H9 (cell line): Measurements from ENCODE around the gene AGL. TPM values are rescaled to one million over a fixed set of nuclear protein-coding genes. Genes with fewer than 3 reads are reported as not detected.

Source experiments
- DNase-seq: peaks from one replicate; pipeline ENCODE4 v3.0.0-alpha.2; 2017
- H2AFZ ChIP-seq: one replicate; pipeline ENCODE4 v1.6.1; 2013; ENCODE audit warnings: mild to moderate bottlenecking, low read length, control low read depth, moderate library complexity
- H2AK5ac ChIP-seq: 2 replicates; pipeline ENCODE4 v1.6.1; 2013; ENCODE audit warnings: low read length, control low read depth, mixed read lengths; ENCODE audit not compliant: insufficient read length
- H2BK120ac ChIP-seq: one replicate; pipeline ENCODE4 v1.6.1; 2013; ENCODE audit warnings: low read depth, mild to moderate bottlenecking, low read length, control low read depth, inconsistent platforms; ENCODE audit not compliant: poor library complexity, severe bottlenecking
- H2BK12ac ChIP-seq: 2 replicates; pipeline ENCODE4 v1.6.1; 2013; ENCODE audit warnings: low read length, control low read depth, mixed read lengths, low read depth; ENCODE audit not compliant: insufficient read length
- H2BK15ac ChIP-seq: 2 replicates; pipeline ENCODE4 v1.6.1; 2013; ENCODE audit warnings: low read depth, low read length, control low read depth
- H2BK20ac ChIP-seq: one replicate; pipeline ENCODE4 v1.6.1; 2013; ENCODE audit warnings: low read depth, mild to moderate bottlenecking, low read length, control low read depth, inconsistent platforms; ENCODE audit not compliant: poor library complexity, severe bottlenecking
- H2BK5ac ChIP-seq: 2 replicates; pipeline ENCODE4 v1.6.1; 2013; ENCODE audit warnings: low read length, control low read depth, mixed read lengths; ENCODE audit not compliant: insufficient read length
- H3K14ac ChIP-seq: 2 replicates; pipeline ENCODE4 v1.6.1; 2013; ENCODE audit warnings: low read length, control low read depth; ENCODE audit not compliant: insufficient read depth
- H3K18ac ChIP-seq: 2 replicates; pipeline ENCODE4 v1.6.1; 2013; ENCODE audit warnings: low read depth, mild to moderate bottlenecking, mixed read lengths, low read length, control low read depth; ENCODE audit not compliant: insufficient read length
- H3K23ac ChIP-seq: 2 replicates; pipeline ENCODE4 v1.6.1; 2013; ENCODE audit warnings: low read length, control low read depth, mixed read lengths, low read depth; ENCODE audit not compliant: insufficient read length
- H3K23me2 ChIP-seq: 2 replicates; pipeline ENCODE4 v1.6.1; 2013; ENCODE audit warnings: low read depth, mild to moderate bottlenecking, mixed read lengths, low read length, control low read depth; ENCODE audit not compliant: insufficient read length, poor library complexity, severe bottlenecking
- H3K27ac ChIP-seq: 2 replicates; pipeline ENCODE4 v1.5.1; 2013; ENCODE audit warnings: low read length, control low read depth, mixed read lengths, low read depth; ENCODE audit not compliant: insufficient read length
- H3K27me3 ChIP-seq: 2 replicates; pipeline ENCODE4 v1.6.1; 2013; ENCODE audit warnings: low read length, control low read depth, inconsistent platforms; ENCODE audit not compliant: insufficient read depth
- H3K4ac ChIP-seq: 2 replicates; pipeline ENCODE4 v1.6.1; 2013; ENCODE audit warnings: low read depth, mild to moderate bottlenecking, control low read depth, inconsistent platforms, low read length, moderate library complexity
- H3K4me1 ChIP-seq: 2 replicates; pipeline ENCODE4 v1.6.1; 2013; ENCODE audit warnings: low read length, control low read depth, inconsistent platforms; ENCODE audit not compliant: insufficient read depth
- H3K4me2 ChIP-seq: 2 replicates; pipeline ENCODE4 v1.6.1; 2013; ENCODE audit warnings: low read length, control low read depth, mixed read lengths; ENCODE audit not compliant: insufficient read length, insufficient read depth
- H3K56ac ChIP-seq: 2 replicates; pipeline ENCODE4 v1.6.1; 2013; ENCODE audit warnings: low read depth, mild to moderate bottlenecking, mixed read lengths, low read length, control low read depth; ENCODE audit not compliant: insufficient read length
- H3K79me1 ChIP-seq: 2 replicates; pipeline ENCODE4 v1.6.1; 2013; ENCODE audit warnings: low read depth, mild to moderate bottlenecking, moderate library complexity, low read length, control low read depth, inconsistent platforms; ENCODE audit not compliant: insufficient read depth, poor library complexity, severe bottlenecking
- H3K79me2 ChIP-seq: 2 replicates; pipeline ENCODE4 v1.6.1; 2013; ENCODE audit warnings: low read length, control low read depth, inconsistent platforms; ENCODE audit not compliant: insufficient read depth
- H3K9ac ChIP-seq: 2 replicates; pipeline ENCODE4 v1.6.1; 2013; ENCODE audit warnings: low read length, control low read depth, mixed read lengths; ENCODE audit not compliant: insufficient read length; ENCODE audit errors: extremely low read depth
- H3K9me3 ChIP-seq: one replicate; pipeline ENCODE4 v1.6.1; 2013; ENCODE audit warnings: low read depth, low read length, inconsistent platforms; ENCODE audit not compliant: control insufficient read depth
- H3T11ph ChIP-seq: one replicate; pipeline ENCODE4 v1.6.1; 2013; ENCODE audit warnings: mild to moderate bottlenecking, low read length, control low read depth, inconsistent platforms
- H4K20me1 ChIP-seq: one replicate; pipeline ENCODE4 v1.6.1; 2013; ENCODE audit not compliant: control insufficient read depth, insufficient read length, insufficient read depth
- H4K5ac ChIP-seq: 2 replicates; pipeline ENCODE4 v1.6.1; 2013; ENCODE audit warnings: low read depth, mild to moderate bottlenecking, mixed read lengths, low read length, control low read depth; ENCODE audit not compliant: insufficient read length
- H4K8ac ChIP-seq: replicated peaks from 2 replicates; pipeline ENCODE4 v1.6.1; 2013; ENCODE audit warnings: low read length, control low read depth, mixed read lengths, low read depth; ENCODE audit not compliant: insufficient read length
- H4K91ac ChIP-seq: 2 replicates; pipeline ENCODE4 v1.6.1; 2013; ENCODE audit warnings: low read depth, mild to moderate bottlenecking, moderate library complexity, mixed read lengths, low read length, control low read depth; ENCODE audit not compliant: insufficient read length
- H3K27ac Mint-ChIP-seq, 3 experiments: 2 replicates in 2 of 3; 3 replicates in 1 of 3; pipeline ENCODE4 v1.8.0; 2020 to 2021; ENCODE audit warnings: mixed read lengths in 3 of 3, mild to moderate bottlenecking in 1 of 3, moderate library complexity in 1 of 3
- H3K27me3 Mint-ChIP-seq: 2 replicates; pipeline ENCODE4 v1.8.0; 2021; ENCODE audit warnings: low read depth, mild to moderate bottlenecking, moderate library complexity, mixed read lengths
- H3K36me3 Mint-ChIP-seq, 3 experiments: 2 replicates in 2 of 3; 3 replicates in 1 of 3; pipeline ENCODE4 v1.8.0; 2020 to 2021; ENCODE audit warnings: low read depth in 3 of 3, mixed read lengths in 3 of 3; ENCODE audit not compliant: insufficient read depth in 1 of 3
- H3K4me1 Mint-ChIP-seq, 2 experiments: 2 replicates each; pipeline ENCODE4 v1.8.0; 2020; ENCODE audit warnings: mixed read lengths in 2 of 2
- H3K4me3 Mint-ChIP-seq, 2 experiments: 2 replicates in 1 of 2; 3 replicates in 1 of 2; pipeline ENCODE4 v1.8.0; 2020 to 2021; ENCODE audit warnings: mild to moderate bottlenecking in 2 of 2, mixed read lengths in 2 of 2, moderate library complexity in 1 of 2
- H3K9me3 Mint-ChIP-seq, 2 experiments: 2 replicates in 1 of 2; 3 replicates in 1 of 2; pipeline ENCODE4 v1.8.0; 2020; ENCODE audit warnings: mild to moderate bottlenecking in 2 of 2, mixed read lengths in 2 of 2, moderate library complexity in 1 of 2
- WGBS: extraction: QIAGEN DNeasy Blood & Tissue Kit; methylation state at CpG from one replicate; pipeline ENCODE4 v1.1.7; 2013; ENCODE audit warnings: missing lambda C conversion rate, low lambda C conversion rate, mixed read lengths; ENCODE audit not compliant: insufficient read length; ENCODE audit errors: extremely low coverage; 5-methylcytosine and 5-hydroxymethylcytosine counted together
- total RNA-seq: library from RNA; stranded (reverse); gene quantifications from 2 replicates; pipeline ENCODE4 v1.2.1, GENCODE V29; 2021
- TF ChIP-seq, protein P1 (sequence below): fragments of 200-600 bp; sonication (generic); conservative IDR thresholded peaks from 3 replicates; pipeline ENCODE4 v1.8.0; 2021; ENCODE audit warnings: antibody characterized with exemption, mild to moderate bottlenecking

The AGL gene
- total RNA-seq, 1 experiment from 2014 or later, result 24.0 TPM

DNA sequence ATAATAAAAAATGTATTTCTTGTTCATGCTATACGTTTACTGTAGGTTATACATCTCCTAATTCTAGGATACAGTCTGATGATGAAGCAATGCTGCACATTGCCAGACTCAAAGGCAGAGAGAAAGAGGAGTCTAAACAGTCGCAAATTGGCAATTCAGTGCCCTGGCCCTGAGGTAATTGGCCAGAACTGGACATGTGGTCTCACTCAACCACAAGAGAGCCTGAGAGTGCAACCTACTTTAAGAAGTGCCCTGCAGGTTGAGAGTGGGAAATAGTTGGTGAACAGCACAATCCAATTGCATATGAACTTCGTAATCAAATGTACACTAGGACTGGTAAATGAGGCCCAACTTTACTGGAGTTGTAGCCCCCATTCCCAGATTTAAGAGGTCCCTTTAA, 114.6 kb downstream of the AGL start:
- H3K4ac ChIP-seq, result no peak overlapping the region
- TF ChIP-seq, protein P1, sequence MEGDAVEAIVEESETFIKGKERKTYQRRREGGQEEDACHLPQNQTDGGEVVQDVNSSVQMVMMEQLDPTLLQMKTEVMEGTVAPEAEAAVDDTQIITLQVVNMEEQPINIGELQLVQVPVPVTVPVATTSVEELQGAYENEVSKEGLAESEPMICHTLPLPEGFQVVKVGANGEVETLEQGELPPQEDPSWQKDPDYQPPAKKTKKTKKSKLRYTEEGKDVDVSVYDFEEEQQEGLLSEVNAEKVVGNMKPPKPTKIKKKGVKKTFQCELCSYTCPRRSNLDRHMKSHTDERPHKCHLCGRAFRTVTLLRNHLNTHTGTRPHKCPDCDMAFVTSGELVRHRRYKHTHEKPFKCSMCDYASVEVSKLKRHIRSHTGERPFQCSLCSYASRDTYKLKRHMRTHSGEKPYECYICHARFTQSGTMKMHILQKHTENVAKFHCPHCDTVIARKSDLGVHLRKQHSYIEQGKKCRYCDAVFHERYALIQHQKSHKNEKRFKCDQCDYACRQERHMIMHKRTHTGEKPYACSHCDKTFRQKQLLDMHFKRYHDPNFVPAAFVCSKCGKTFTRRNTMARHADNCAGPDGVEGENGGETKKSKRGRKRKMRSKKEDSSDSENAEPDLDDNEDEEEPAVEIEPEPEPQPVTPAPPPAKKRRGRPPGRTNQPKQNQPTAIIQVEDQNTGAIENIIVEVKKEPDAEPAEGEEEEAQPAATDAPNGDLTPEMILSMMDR, result no peak
- H3K36me3 Mint-ChIP-seq, result no peaks in the 10 kb centered on the region

More for the DNA sequence above, 114.6 kb downstream of the AGL start:
- no peak overlapping the region for H2BK12ac ChIP-seq
- H3K18ac ChIP-seq, result no peak overlapping the region
- H3K23me2 ChIP-seq, result peaks cover 7% of the 10 kb centered on the region
- no peak for DNase-seq
- no CpG with 5 or more reads among the region's 3 CpGs for WGBS
- Mint-ChIP-seq H3K27me3 (no peaks in the 10 kb centered on the region), H3K9me3 (no peaks in the 10 kb centered on the region; a peak in 1 of 5 replicates), H3K27ac (no peak overlapping the region), H3K4me3 (no peak overlapping the region), H3K4me1 (peaks cover 5 to 8% of the 10 kb centered on the region in 2 experiments)
- no peaks in the 10 kb centered on the region for H3K9me3 ChIP-seq
- H3K79me2 ChIP-seq, result no peaks in the 10 kb centered on the region
- no peak overlapping the region for H2AFZ ChIP-seq
- H3K27me3 ChIP-seq, result no peaks in the 10 kb centered on the region
- no peak overlapping the region for H2AK5ac ChIP-seq
- no peaks in the 10 kb centered on the region for H4K20me1 ChIP-seq
- H4K8ac ChIP-seq, result no peak overlapping the region
- no peak overlapping the region for H2BK5ac ChIP-seq
- no peak overlapping the region for H4K91ac ChIP-seq
- no peak overlapping the region for H3K9ac ChIP-seq
- H3K23ac ChIP-seq, result no peak overlapping the region
- no peak overlapping the region for H3T11ph ChIP-seq
- H2BK120ac ChIP-seq, result no peak overlapping the region
- H2BK20ac ChIP-seq, result no peak overlapping the region
- H3K4me1 ChIP-seq, result no peaks in the 10 kb centered on the region
- H3K27ac ChIP-seq, result no peak overlapping the region
- H4K5ac ChIP-seq, result no peak overlapping the region
- H3K79me1 ChIP-seq, result no peaks in the 10 kb centered on the region
- no peak overlapping the region for H3K14ac ChIP-seq
- H2BK15ac ChIP-seq, result no peak overlapping the region
- H3K56ac ChIP-seq, result no peak overlapping the region
- H3K4me2 ChIP-seq, result no peak overlapping the region
